Astrocyte of the spinal cord (primary cell): ENCODE measurements around the gene DCXR.

Experiments used
- DNase-seq: peaks from one replicate; pipeline ENCODE4 v3.0.0; 2011; ENCODE audit warnings: low read depth, low spot score
- H3K4me3 ChIP-seq: 2 replicates; pipeline ENCODE4 v1.5.1; 2011; ENCODE audit warnings: low read depth, mild to moderate bottlenecking, low read length, moderate library complexity
- in situ Hi-C: cut with HindIII; loops from 2 replicates; pipeline ENCODE4 v1.10.0; 2017; ENCODE audit warnings: low sequenced_read_pairs
- TF ChIP-seq, protein P1 (sequence below): IDR thresholded peaks from 2 replicates; pipeline ENCODE4 v1.5.1; 2012; ENCODE audit warnings: low read depth, mild to moderate bottlenecking, low read length, inconsistent platforms

The DCXR gene

GRCh38 chr17:82079001-82079677 lies 41.6 kb upstream of the DCXR start:
- in situ Hi-C loops: no loop called here
- H3K4me3 ChIP-seq: no peak overlapping the region
- no peak for DNase-seq
- TF ChIP-seq, protein P1, sequence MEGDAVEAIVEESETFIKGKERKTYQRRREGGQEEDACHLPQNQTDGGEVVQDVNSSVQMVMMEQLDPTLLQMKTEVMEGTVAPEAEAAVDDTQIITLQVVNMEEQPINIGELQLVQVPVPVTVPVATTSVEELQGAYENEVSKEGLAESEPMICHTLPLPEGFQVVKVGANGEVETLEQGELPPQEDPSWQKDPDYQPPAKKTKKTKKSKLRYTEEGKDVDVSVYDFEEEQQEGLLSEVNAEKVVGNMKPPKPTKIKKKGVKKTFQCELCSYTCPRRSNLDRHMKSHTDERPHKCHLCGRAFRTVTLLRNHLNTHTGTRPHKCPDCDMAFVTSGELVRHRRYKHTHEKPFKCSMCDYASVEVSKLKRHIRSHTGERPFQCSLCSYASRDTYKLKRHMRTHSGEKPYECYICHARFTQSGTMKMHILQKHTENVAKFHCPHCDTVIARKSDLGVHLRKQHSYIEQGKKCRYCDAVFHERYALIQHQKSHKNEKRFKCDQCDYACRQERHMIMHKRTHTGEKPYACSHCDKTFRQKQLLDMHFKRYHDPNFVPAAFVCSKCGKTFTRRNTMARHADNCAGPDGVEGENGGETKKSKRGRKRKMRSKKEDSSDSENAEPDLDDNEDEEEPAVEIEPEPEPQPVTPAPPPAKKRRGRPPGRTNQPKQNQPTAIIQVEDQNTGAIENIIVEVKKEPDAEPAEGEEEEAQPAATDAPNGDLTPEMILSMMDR: no peak

DNA sequence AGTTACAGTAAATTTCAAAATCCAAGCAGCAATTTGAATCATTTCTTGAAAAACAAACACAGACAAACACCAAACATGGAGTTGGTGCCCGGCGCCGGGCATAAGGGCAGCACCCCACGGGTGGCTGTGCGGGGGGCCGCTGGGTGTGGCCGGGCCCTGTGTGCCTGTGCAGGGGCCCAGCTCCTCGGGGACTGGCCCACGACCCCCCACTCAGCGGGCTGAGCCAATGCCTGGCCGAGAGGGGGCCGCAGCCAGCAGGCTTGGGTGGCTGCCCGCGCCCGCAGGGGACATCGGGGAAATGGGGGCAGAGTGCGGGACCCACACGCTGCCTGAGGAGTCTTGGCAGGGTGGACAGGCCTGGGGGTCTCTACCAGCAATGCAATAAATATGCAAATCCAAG lies 40.9 kb upstream of the DCXR start:
- TF ChIP-seq, protein P1: no peak
- no peak overlapping the region for H3K4me3 ChIP-seq
- in situ Hi-C loops: no loop called here
- DNase-seq: no peak

- DNase-seq: no peak
- H3K4me3 ChIP-seq: no peak overlapping the region
- TF ChIP-seq, protein P1: no peak
- in situ Hi-C loops: no loop called here
These were observed 40.3 kb upstream of the DCXR start for GRCh38 chr17:82077617-82078358.

DNA sequence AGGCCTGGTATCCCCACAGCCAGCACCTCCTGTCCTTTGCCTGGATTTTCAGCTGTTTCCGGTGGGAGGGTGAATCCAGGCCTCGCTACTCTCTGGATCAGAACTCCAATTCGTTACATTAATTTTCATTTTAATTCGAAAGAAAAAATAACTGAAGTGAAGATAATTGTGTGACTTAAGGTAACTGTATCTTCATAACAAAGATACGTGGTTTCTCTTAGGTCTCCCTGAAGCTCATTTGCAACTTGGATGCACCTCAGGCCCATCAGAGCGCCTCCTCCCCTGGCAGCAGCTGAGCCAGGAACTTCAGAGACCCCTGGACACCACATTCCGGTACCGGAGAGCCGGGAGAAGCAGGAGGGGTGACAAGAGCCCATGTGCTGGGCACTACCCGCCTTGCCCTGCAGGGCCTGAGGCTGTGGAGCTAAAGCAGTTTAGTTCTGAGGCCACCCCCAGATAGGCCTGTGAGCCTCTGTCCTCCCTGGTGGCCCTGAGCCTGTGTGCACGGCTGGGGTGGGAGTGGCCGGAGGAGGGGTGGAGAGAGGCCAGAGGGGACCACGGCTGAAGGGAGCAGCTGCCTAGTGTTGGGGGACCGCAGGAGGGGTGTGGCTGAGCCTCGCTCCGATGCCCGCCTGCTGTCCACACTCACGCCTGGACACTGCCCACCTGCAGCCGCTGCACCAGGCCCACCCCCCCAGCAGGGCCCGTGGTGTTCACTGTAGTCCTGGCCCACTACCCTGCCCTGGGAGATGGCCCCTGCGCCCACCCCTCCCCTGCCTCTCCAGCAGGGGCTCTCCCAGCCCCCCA lies 39.5 kb upstream of the DCXR start:
- TF ChIP-seq, protein P1: no peak
- no peak for DNase-seq
- in situ Hi-C loops: no loop called here
- no peak overlapping the region for H3K4me3 ChIP-seq

- TF ChIP-seq, protein P1: no peak
- DNase-seq: no peak
- H3K4me3 ChIP-seq: no peak overlapping the region
- in situ Hi-C loops: no loop called here
These were observed 38.7 kb upstream of the DCXR start for GRCh38 chr17:82076018-82076784.

DNA sequence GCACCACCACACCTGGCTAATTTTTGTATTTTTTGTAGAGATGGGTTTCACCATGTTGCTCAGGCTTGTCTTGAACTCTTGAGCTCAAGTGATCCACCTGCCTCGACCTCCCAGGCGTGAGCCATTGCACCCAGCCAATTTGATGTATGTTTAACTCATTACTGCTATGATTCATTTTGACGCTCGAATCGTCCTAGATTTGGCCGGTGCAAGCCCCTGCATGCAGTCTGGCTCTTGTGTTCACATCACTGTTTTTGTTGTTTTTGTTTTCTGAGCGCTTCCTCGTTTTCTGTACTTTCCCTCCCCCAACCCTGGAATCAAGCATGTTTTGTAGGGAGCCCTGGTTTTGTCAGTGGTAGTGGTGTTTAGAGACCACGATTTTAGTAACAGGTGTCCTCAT lies 35.9 kb upstream of the DCXR start:
- in situ Hi-C loops: no loop called here
- TF ChIP-seq, protein P1: no peak
- no peak overlapping the region for H3K4me3 ChIP-seq
- no peak for DNase-seq
